ENCODE data around the gene PGBD4.

The PGBD4 gene

DNA sequence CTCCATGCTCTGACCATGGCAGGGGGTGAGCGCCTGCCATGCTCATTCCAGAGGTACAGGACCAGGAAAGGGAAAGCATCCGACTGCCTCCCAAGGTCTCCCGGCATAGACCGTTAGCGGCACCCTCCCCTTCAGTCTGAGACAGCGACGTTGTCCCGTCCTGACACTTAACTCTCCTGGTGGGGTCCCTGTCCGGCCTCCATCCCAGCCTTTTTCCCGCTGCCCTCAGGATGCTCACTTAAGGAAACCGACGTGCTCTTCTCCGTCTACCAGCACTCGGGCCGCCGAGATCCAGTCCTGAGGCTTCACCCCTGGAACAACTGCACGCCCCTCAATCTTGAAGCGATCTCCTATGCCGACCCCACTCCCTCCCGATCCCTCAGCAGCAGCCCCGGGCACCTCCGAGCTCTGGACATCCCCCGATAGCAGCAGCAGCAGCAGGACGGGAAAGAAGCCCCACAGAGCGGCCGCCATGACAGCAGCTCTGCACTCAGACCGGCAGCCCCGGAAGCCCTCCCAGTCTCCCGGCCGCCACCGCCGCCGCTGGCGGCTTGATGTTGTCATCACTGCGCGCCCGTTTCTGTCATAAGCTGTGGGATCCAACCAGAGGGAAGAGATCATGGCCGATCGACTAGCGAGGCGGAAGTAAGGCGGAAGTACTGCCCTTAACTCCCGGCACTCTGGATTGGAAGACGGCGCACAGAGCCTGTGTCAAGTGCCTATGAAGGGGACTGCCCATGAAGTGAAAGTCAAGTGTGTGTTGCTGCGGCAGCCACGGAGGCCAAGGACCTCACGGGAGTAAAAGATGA is at the start of gene PGBD4, which contains the start of gene EMC7:
Gene PGBD4 (plus strand): TSS at position 718 of the 809 bp plus-strand sequence. CDS start 449 bp downstream, outside the sequence.
Gene EMC7 (minus strand): TSS at position 497 of the 809 bp plus-strand sequence. CDS start 23 bp downstream, at position 474.
- peak; percentile 99 for DNase-seq (ENCODE audit: low spot score)

DNA sequence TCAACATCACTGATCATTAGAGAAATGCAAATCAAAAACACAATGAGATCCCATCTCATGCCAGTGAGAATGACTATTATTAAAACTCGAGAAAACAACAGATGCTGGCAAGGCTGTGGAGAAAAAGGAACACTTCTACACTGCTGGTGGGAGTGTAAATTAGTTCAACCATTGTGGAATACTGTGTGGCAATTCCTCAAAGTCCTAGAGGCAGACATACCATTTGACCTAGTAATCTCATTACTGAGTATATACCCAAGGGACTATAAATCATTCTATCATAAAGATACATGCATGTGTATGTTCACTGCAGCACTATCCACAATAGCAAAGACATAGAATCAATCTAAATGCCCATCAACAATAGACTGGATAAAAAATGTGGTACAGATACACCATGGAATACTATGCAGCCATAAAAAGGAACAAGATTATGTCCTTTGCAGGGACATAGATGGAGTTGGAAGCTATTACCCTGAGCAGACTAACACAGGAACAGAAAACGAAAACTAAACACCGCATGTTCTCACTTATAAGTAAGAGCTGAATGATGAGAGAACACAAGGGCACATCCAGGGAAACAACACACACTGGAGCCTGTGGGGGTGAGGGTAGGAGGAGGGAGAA is 47.7 kb upstream of the PGBD4 start:
- no peak for DNase-seq (ENCODE audit: low spot score)

DNA sequence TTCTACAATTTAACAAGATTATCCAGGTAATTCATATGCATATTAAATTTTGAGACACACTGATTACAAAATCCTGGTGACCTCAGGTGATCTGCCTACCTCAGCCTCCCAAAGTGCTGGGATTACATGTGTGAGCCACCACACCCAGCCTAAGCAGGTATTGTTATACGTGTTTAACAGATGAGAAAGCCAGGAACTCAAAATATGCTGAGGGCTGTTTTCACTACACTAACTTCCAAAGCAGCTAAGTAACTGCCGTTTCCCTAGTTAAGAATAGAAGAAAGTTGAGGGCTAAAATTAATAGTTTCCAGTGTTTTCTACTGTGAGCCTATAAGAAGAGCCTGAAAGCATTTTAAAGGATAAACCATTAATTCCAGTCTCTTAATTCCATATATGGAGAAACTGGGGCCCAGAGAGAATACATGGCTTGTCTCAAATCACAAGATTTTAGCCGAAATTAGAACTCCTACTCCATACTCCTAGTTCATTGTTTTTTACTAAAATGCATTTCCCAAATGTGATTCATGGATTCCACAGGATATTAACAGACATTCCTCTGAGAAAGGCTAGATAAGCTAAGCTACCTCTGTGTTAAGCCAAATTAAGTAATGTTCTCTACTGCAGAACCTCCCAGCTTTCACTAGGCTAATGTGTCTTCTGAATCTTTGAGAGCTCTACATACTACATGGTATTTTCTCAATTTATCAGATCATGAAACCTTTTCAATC is 45.9 kb upstream of the PGBD4 start:
- no peak for DNase-seq (ENCODE audit: low spot score)

DNA sequence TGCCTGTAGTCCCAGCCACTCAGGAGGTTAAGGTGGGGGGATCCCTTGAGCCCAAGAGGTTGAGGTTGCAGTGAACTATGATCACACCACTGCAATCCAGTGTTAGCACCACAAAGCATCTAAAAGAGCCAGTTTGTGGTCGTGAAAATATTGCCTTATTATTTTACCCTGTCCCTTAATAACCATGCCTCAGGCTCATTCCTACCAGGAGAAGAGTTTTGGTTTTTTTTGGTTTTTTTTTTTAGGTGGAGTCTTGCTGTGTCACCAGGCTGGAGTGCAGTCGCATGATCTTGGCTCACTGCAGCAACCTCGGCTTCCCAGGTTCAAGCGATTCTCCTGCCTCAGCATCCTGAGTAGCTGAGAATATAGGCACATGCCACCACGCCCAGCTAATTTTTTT is 45.0 kb upstream of the PGBD4 start:
- DNase-seq (ENCODE audit: low spot score), result no peak

DNA sequence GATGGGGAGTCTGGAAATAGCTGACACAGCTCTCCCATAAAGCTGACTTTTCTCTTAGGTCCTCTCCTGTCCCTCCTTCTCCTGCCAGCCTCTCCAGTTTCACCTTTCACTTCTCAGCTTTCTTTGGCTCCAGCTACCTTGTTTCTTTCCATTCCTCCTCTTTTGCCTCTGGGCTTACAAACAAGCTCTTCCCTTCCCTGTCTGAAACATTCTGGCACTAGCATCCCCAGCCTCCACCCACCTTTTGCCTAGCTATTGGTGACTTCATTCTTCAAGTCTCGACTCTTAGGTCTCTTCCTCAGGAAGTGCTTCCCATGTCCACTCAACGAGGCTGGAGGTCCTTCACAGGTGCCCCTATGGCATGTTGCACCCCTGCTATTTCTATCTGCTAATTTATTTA is 42.4 kb upstream of the PGBD4 start:
- DNase-seq (ENCODE audit: low spot score), result no peak

DNA sequence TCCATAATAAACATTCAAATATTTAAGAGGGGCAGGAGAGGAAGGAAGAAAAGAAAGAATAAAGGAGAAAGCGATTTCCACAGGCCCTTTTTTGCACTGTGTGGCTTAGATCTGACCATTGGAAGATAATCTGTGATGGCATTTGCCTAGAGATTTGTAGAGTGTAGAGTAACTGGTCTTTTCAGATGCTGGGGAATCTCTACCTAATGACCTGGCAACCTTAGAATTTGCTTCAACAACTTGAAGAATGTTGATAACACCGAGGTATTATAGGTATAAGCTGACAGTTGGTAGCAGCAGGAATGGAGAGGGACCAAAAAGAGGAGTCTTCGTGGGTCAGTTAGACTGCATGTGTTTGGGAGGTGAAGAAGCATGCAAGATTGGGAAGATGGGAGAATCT is 41.9 kb upstream of the PGBD4 start:
- no peak for DNase-seq (ENCODE audit: low spot score)

DNA sequence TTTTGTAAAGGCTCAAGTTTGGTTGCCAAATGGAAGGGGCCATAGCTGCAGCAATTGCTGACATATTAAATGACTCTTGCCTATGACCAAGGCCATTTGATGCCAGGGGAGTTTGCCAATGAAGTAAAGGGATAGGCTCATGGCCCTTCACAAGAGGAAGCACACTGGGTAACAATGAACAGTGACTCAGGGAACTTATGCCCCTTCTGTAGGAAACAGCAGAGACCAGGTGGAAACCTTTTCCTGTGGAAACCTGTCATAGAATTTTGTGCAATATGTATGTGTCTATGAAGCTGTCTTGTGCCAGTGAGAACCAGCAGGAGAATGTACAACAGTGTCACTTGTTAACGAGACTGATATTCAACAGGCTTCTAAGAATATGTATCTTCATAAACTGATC is 37.4 kb upstream of the PGBD4 start:
- DNase-seq (ENCODE audit: low spot score), result no peak

DNA sequence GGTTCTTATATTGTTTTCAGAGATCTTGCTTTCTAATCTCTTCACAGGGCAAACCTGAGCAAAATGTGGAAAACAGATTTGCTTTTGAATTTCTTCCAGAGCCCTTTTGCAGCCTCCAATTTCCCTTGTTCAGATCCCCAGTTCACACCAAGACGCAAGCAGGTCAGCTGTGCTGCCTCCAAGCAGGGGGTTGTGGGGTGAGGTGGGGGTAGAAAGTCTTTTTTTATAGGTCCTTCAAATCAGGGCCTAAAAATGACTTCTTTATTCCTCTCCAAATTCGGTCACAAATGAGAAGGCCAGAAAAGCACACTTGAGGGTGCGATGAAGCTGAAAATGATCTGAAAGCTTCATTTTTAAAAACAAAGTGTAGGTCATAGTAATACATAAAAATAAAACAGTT is 36.6 kb upstream of the PGBD4 start:
- DNase-seq (ENCODE audit: low spot score), result no peak

DNA sequence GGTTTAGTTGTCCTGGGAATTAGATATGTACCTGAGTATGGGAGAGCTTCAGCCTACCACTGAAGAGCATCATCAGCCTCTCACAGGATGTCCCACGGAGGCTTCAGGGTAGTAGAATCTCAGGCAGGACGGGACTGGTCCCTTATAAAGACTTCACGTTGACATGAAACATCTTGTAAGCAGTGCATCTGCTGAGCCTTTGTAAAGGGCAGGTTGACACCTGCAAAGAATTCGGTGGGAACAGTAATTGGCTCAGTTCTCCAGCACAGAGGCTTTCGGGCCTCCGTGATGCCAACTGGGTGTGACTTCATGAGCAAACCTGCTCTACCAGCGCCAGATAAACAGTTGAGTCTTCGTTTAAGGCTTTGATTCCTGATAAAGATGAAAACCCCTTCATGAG is 35.9 kb upstream of the PGBD4 start:
- DNase-seq (ENCODE audit: low spot score), result no peak

DNA sequence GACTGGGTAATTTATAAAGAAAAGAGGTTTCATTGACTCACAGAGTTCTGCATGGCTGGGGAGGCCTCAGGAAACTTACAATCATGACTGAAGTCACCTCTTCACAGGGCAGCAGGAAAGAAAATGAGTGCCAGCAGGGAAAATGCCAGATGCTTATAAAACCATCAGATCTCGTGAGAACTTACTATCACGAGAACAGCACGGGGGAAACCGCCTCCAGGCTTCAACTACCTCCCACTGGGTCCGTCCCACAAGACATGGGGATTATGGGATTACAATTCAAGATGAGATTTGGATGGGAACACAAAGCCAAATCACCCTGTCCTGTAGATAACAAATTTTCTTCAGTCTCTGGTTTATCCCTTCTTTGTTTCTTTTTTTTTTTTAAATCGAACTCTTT is 31.9 kb upstream of the PGBD4 start:
- no peak for DNase-seq (ENCODE audit: low spot score)

DNA sequence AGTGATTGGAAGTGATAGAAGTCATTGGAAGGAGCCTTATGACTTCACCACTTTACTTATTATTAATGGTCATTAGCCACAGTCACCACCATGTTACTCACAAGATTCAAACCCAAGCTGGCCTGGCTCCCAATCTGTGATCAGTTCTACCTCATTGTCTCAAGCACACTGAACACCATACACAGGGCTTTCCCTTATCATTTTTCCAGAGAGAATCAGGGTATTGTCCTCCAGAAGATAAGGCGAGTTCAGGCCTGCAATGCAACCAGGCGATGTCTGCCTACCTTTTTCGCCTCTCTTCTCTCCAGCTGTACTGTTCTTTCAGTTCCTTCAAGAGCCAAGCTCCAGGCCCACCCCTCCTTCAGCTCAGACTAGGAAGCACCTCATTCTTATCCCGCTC is 25.1 kb upstream of the PGBD4 start:
- no peak for DNase-seq (ENCODE audit: low spot score)

DNA sequence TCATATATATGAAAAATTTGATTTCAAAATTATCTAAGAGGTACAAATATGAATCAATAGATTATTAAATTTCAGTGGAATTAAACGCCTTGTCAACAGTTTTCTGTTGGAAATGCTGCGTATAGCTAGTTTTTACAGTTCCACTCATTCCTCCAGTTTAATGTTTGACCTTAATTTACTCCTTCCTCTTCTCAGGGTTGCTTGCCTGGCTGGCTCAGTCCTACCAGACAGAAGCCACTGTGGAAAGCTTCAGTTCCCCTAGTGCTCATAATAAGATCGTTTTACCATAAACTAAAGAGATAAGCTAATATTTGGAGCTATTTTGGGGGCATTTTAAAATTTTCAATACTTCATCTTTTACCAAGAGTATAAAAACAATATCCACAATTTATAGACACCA is 23.0 kb upstream of the PGBD4 start:
- DNase-seq (ENCODE audit: low spot score), result no peak

DNA sequence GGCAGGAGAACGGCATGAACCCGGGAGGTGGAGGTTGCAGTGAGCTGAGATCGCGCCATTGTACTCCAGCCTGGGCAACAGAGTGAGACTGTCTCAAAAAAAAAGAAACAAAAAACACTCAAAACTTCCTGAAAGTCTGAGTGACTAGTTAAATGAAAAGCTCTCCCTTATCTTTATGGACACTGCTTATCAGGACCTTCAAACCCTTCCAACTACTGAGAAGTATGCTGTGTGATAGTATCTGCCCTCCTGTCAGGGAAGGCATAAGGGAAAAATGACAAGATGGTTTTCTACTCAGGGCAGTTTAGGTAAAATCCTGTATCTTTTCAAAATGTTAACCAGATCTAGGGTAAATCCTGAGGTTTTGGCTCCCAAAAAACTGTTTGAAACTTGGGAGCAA is 22.0 kb upstream of the PGBD4 start:
- DNase-seq (ENCODE audit: low spot score), result no peak

DNA sequence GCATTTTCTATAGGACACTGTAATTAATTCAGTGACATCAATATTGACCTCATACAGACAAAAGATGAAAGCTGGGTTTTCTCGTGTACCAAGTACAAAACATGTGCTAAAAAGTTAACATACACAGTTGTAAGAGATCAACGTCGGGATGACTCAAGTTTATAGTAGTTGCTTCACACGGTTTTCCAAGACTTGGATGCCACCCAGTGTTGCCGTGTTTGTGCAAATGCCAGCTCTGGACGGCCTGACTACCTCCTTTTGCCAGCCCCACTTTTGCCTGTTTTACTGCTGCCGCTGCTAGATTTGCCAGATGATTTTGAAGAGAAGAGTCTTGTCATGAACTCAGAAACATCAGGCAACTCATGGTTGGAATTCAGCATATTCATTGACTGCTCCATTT is 17.8 kb upstream of the PGBD4 start:
- no peak for DNase-seq (ENCODE audit: low spot score)

DNA sequence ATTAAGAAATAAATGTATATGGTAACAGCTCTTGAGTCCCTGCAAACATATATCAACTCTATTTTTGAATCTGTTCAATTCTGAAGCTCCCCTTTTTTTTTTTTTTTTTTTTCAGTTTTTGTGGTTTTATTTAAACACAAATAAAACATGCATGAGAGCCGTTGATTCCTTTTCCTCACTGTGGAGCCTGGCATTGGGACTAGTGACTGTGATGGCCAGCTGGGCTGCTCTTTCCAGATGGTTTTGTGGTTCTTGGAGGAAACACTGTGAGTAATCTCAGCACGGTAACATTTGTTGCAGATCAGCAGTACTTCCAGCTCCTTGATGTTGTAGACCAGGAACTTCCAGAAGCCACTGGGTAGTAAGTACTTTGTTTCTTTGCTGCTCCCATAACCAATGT is 16.1 kb upstream of the PGBD4 start:
- no peak for DNase-seq (ENCODE audit: low spot score)

DNA sequence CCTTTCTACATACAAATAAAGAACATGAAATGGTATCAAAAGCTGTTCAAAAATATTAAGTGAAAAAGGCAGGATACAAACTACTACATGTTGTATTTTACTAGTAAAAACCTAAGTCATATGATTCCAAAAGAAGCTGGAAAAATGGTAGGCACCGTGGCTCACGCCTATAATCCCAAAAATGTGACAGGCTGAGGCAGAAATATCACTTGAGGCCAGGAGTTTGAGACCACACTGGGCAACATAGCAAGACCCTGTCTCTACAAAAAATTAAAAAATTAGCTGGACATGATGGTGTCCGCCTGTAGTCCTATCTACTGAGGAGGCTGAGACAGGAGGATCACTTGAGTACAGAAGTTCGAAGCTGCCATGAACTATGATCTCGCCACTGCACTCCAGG is 2.0 kb upstream of the PGBD4 start:
- DNase-seq (ENCODE audit: low spot score), result no peak

DNA sequence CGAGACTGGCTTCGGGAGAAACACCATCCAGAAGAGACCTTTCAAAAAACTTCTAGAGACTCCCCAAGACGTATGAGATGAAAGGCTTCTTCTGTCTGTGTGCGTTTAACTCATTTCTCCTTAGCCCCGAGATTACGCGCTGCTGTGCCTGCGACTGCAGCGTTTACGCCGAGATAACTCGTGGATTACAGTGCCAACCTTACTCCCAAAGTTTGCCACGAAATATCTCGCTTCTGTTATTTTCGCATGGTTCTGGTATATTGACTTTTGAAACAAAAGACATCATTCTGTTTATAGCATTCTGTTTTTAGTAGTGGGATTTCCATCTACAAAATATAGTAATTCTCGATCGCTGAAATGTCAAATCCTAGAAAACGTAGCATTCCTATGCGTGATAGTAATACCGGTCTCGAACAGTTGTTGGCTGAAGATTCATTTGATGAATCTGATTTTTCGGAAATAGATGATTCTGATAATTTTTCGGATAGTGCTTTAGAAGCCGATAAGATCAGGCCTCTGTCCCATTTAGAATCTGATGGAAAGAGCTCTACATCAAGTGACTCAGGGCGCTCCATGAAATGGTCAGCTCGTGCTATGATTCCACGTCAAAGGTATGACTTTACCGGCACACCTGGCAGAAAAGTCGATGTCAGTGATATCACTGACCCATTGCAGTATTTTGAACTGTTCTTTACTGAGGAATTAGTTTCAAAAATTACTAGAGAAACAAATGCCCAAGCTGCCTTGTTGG is 467 bp downstream of the PGBD4 start:
- no peak for DNase-seq (ENCODE audit: low spot score)

DNA sequence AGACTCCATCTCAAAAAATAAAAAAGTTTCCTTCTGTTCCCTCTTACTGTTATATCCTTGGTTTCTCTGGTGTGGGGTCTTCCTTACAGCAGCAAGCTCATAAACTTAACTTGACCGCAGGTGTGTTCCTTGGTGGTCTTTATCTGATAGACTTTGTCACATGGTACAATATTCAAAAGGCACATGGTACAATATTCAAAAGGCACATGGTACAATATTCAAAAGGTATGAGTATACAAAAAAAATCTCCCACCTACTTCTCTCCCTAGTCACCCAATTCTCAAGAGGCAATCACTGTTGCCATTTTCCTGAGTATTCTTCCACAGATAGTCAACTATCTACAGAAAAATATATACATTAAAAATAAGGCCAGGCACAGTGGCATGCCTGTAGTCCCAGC is 4.5 kb downstream of the PGBD4 start:
- no peak for DNase-seq (ENCODE audit: low spot score)

DNA sequence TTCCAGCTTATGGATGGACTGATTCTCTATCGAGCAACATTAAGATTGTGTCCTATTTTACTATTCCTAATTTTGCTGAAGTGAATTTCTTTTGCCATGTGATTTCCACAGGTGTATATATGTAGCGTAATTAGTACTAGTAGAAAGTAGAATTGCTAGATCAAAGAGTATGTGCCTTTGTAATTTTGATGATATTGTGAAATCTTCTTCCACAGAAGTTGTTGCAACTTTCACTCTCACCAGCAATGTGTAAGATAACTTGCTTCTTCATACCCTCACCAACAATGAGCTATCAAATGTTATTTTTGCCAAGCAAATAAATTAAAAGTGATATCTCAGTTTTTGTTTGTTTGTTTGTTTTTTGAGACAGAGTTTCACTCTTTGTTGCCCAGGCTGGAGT is 5.4 kb downstream of the PGBD4 start:
- no peak for DNase-seq (ENCODE audit: low spot score)

DNA sequence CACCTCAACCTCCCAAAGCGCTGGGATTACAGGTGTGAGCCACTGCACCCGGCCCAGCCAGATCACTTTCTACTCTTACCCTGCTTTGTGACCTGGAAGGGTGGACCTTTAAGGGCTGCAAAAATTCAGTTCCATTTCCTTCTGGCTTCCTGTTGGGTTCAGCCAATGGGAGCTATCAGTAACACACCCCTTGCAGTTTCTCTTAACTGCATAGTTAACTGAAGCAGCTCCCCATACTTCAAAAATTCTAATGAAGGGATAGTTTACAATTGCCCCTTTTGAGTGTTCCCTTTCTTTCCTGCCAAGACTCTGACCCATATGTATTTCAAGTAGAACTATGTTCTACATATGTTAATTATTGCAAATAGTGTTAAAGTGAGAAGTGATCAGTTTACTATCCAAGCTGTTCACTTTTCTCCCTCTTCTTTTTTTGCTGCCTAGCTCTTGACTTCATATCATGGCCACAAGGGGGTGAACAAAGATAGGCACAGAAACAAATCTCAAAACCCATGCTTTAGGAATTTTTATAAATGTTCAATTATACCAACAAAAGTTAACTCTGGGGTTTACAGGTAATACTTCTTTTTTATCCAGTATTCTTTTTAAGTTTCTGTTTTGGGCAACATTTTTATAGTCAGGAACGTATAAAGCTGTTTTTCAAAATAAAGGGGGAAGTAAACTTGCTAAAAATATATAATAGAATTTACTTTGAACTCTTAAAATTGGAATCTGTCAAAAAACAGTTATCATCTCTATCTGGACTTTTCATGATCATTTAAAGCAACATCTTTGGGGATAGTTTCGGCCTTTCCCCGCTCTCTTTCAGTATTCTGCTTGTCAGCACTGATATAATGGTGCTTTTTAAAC is 8.1 kb downstream of the PGBD4 start:
- no peak for DNase-seq (ENCODE audit: low spot score)

DNA sequence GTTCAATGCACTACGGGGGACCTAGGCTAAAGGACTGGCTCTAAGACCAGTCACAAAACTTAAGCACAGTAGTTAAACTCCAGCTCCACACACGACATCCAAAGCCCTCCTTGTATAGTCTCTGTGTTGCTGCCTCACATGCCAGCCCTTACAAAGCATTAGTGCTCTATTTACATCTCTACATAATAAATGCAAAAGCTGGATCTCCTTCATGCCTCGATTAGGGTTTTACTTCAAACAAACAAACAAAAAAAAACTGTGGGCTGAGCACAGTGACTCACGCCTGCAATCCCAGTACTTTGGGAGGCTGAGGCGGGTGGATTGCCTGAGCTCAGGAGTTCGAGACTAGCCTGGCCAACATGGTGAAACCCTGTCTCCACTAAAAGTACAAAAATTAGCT is 9.6 kb downstream of the PGBD4 start:
- no peak for DNase-seq (ENCODE audit: low spot score)
